ENCODE results near the gene CD33. TPM values are rescaled to one million over a fixed set of nuclear protein-coding genes. Genes with fewer than 3 reads are reported as not detected.

Gene CD33
- total RNA-seq, 1 experiment from 2014 or later, result 0.31 TPM

GRCh38 chr19:51200071-51200666, 24.7 kb upstream of the CD33 start:
- H3K9me3 Mint-ChIP-seq, result peaks cover 11% of the 10 kb centered on the region
- H3K27me3 Mint-ChIP-seq (ENCODE audit: low read depth), result peaks cover 9% of the 10 kb centered on the region
- no peaks in the 10 kb centered on the region for H3K36me3 Mint-ChIP-seq
- CTCF ChIA-PET, result no interaction called here
- no peak overlapping the region for H3K27ac Mint-ChIP-seq
- POLR2A ChIA-PET, result interaction anchor here (1.0 kb wide), 1 partner anchor 9 kb away, joined by 3 read pairs; no protein-coding TSS in a partner anchor
- ATAC-seq (no peak), DNase-seq (ENCODE audit: low spot score) (no peak)
- no peaks in the 10 kb centered on the region for H3K4me1 Mint-ChIP-seq
- H3K4me3 Mint-ChIP-seq, result no peak overlapping the region
- TF ChIP-seq TEAD1 (CRISPR knock-in tag; IDR thresholded peaks at IDR 0.05) (no peak), ZNF219 (CRISPR knock-in tag; IDR thresholded peaks at IDR 0.05; ENCODE audit: borderline replicate concordance) (no peak), PRDM15 (CRISPR knock-in tag; IDR thresholded peaks at IDR 0.05) (no peak), SMAD4 (CRISPR knock-in tag; IDR thresholded peaks at IDR 0.05) (no peak), GRHL2 (CRISPR knock-in tag; IDR thresholded peaks at IDR 0.05; ENCODE audit: insufficient replicate concordance, severe bottlenecking) (no peak), ZNF416 (CRISPR knock-in tag; IDR thresholded peaks at IDR 0.05) (no peak), TEAD4 (CRISPR knock-in tag; IDR thresholded peaks at IDR 0.05) (no peak), GTF2I (CRISPR knock-in tag; conservative IDR thresholded peaks at IDR 0.05) (no peak), IRF2 (CRISPR knock-in tag; IDR thresholded peaks at IDR 0.05; ENCODE audit: borderline replicate concordance, low read depth) (no peak), ESRRA (CRISPR knock-in tag; IDR thresholded peaks at IDR 0.05; ENCODE audit: borderline replicate concordance) (no peak), FOXK1 (CRISPR knock-in tag; IDR thresholded peaks at IDR 0.05) (no peak), MYBL2 (CRISPR knock-in tag; IDR thresholded peaks at IDR 0.05) (no peak), MXD4 (CRISPR knock-in tag; IDR thresholded peaks at IDR 0.05; ENCODE audit: borderline replicate concordance) (no peak), ATF3 (CRISPR knock-in tag; conservative IDR thresholded peaks at IDR 0.05) (no peak)
- TF ChIP-seq, protein P1, sequence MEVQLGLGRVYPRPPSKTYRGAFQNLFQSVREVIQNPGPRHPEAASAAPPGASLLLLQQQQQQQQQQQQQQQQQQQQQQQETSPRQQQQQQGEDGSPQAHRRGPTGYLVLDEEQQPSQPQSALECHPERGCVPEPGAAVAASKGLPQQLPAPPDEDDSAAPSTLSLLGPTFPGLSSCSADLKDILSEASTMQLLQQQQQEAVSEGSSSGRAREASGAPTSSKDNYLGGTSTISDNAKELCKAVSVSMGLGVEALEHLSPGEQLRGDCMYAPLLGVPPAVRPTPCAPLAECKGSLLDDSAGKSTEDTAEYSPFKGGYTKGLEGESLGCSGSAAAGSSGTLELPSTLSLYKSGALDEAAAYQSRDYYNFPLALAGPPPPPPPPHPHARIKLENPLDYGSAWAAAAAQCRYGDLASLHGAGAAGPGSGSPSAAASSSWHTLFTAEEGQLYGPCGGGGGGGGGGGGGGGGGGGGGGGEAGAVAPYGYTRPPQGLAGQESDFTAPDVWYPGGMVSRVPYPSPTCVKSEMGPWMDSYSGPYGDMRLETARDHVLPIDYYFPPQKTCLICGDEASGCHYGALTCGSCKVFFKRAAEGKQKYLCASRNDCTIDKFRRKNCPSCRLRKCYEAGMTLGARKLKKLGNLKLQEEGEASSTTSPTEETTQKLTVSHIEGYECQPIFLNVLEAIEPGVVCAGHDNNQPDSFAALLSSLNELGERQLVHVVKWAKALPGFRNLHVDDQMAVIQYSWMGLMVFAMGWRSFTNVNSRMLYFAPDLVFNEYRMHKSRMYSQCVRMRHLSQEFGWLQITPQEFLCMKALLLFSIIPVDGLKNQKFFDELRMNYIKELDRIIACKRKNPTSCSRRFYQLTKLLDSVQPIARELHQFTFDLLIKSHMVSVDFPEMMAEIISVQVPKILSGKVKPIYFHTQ (CRISPR knock-in tag; IDR thresholded peaks at IDR 0.05), result no peak
- TF ChIP-seq, protein P2, sequence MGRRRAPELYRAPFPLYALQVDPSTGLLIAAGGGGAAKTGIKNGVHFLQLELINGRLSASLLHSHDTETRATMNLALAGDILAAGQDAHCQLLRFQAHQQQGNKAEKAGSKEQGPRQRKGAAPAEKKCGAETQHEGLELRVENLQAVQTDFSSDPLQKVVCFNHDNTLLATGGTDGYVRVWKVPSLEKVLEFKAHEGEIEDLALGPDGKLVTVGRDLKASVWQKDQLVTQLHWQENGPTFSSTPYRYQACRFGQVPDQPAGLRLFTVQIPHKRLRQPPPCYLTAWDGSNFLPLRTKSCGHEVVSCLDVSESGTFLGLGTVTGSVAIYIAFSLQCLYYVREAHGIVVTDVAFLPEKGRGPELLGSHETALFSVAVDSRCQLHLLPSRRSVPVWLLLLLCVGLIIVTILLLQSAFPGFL (CRISPR knock-in tag; IDR thresholded peaks at IDR 0.05; ENCODE audit: borderline replicate concordance), result no peak
- TF ChIP-seq, protein P3, sequence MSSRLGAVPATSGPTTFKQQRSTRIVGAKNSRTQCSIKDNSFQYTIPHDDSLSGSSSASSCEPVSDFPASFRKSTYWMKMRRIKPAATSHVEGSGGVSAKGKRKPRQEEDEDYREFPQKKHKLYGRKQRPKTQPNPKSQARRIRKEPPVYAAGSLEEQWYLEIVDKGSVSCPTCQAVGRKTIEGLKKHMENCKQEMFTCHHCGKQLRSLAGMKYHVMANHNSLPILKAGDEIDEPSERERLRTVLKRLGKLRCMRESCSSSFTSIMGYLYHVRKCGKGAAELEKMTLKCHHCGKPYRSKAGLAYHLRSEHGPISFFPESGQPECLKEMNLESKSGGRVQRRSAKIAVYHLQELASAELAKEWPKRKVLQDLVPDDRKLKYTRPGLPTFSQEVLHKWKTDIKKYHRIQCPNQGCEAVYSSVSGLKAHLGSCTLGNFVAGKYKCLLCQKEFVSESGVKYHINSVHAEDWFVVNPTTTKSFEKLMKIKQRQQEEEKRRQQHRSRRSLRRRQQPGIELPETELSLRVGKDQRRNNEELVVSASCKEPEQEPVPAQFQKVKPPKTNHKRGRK (CRISPR knock-in tag; IDR thresholded peaks at IDR 0.05; ENCODE audit: borderline replicate concordance), result no peak
- TF ChIP-seq, protein P4, sequence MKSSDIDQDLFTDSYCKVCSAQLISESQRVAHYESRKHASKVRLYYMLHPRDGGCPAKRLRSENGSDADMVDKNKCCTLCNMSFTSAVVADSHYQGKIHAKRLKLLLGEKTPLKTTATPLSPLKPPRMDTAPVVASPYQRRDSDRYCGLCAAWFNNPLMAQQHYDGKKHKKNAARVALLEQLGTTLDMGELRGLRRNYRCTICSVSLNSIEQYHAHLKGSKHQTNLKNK (CRISPR knock-in tag; IDR thresholded peaks at IDR 0.05), result no peak
